HG02623 (cell line): ENCODE results near the gene KDM7A.

Experiments
- ATAC-seq: cut with Tn5 transposase; IDR thresholded peaks from one replicate; pipeline ENCODE4 v1.9.1; 2021; ENCODE audit warnings: moderate library complexity; ENCODE audit not compliant: unreplicated experiment

Gene KDM7A, protein sequence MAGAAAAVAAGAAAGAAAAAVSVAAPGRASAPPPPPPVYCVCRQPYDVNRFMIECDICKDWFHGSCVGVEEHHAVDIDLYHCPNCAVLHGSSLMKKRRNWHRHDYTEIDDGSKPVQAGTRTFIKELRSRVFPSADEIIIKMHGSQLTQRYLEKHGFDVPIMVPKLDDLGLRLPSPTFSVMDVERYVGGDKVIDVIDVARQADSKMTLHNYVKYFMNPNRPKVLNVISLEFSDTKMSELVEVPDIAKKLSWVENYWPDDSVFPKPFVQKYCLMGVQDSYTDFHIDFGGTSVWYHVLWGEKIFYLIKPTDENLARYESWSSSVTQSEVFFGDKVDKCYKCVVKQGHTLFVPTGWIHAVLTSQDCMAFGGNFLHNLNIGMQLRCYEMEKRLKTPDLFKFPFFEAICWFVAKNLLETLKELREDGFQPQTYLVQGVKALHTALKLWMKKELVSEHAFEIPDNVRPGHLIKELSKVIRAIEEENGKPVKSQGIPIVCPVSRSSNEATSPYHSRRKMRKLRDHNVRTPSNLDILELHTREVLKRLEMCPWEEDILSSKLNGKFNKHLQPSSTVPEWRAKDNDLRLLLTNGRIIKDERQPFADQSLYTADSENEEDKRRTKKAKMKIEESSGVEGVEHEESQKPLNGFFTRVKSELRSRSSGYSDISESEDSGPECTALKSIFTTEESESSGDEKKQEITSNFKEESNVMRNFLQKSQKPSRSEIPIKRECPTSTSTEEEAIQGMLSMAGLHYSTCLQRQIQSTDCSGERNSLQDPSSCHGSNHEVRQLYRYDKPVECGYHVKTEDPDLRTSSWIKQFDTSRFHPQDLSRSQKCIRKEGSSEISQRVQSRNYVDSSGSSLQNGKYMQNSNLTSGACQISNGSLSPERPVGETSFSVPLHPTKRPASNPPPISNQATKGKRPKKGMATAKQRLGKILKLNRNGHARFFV

DNA sequence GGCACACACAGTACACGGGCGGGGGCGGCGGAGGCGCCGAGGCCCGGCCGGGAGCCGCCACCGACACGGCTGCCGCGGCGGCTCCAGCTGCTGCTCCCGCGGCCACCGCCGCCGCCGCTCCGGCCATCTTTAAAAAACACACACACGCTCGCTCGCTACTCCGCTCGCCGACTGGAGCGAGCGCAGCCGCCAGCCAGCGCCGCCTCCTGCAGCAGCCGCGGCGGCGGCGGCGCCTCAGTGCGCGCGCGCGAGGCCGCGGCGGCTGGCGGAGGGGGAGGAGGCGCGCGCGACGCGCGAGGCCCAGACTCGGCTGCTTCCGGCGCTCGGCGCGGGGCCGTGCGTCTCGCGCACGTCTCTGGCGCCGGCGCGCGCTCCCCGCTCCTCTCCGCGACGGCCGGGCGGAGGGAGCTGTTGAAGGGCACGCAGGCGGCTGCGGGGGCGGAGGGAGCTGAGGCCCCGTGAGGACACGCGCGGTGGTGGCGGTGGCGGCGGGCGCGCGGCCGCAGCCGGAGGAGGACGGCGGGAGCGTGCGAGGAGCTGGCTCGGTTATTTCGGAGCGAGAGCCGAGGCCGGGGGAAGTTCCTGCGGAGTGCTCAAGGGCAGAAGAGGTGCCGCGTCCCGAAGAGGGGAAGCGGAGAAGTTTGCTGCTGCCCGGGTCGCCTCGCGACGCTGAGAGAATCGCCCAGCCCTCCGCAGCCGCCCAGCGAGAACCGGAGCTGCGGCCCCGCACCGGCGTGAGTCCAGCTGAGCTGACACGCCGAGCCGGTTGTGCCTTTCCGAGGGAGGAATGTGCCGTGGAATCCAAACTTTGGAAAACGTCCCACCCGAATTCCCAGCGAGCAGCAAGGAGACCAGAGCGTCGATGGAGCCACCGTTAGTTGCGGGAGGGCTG lies at the start of gene KDM7A:
Gene KDM7A, minus strand, starts transcription at position 173 of the 892 bp plus-strand sequence. Its CDS starts 46 bp downstream, at position 127.
- ATAC-seq = peak; percentile 63

GRCh38 chr7:140225562-140226249 lies 48.9 kb upstream of the KDM7A start:
- ATAC-seq = no peak

- ATAC-seq = no peak
These were observed 46.9 kb upstream of the KDM7A start for GRCh38 chr7:140223515-140224221.

DNA sequence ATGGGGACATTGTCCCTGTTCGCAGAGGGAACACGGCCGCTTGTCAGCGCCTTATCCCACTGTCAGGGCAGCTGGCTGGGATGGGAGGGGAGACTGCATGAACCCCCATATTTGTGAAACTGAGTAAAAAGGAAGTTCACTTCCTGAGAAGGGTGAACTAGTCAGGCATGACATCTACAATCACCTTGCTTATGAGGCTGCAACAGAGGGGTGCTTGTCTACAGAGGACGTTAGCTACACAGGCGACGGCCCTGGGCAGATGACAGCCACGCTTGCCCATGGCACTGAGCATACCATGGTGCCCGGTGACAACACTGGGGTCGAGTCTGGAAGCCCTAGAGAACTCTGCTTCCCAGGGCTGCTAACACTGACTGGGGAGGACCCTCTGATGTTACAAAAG lies 46.0 kb upstream of the KDM7A start:
- no peak for ATAC-seq

DNA sequence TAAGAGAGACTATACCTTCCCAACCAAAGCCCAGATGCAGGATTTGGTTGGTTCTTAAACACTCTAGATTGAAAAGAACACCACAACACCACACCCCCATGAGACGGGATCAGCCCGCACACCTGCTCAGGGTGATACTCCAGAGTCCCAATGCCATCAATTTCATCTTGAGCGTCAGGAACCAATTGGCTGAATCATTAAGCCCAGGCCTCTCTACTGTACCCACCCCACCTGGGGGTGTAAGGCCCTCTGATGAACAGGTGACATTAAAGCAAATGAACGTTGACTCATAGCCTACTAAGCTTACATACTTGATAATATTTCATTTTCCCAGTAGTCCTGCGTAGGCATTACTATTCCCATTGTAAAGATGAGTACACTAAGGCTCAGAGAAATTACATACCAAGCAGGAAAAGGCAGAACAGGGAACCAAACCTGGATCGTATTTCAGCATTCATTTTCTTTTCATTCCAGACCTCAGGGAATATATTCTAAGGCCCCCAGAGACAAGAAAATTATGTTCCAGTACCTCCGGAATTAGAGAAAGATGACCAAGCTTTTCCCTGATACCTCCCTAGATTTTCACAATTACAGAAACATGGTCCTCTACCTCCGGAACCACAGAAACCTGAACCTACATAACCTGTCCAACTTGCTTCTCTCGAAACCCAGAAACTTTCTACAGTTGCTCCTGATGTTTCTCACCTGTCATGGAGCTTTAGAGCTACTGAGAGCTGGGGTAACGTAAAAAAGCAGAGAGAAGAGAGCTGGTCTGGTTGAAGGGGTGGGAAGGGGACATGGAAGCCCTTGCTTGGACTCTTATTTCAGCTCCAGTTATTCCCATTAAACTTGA lies 43.1 kb upstream of the KDM7A start:
- ATAC-seq = no peak

- ATAC-seq = no peak
These were observed 41.9 kb upstream of the KDM7A start for GRCh38 chr7:140218656-140219055.

- ATAC-seq = no peak
These were observed 41.1 kb upstream of the KDM7A start for GRCh38 chr7:140217750-140218501.

DNA sequence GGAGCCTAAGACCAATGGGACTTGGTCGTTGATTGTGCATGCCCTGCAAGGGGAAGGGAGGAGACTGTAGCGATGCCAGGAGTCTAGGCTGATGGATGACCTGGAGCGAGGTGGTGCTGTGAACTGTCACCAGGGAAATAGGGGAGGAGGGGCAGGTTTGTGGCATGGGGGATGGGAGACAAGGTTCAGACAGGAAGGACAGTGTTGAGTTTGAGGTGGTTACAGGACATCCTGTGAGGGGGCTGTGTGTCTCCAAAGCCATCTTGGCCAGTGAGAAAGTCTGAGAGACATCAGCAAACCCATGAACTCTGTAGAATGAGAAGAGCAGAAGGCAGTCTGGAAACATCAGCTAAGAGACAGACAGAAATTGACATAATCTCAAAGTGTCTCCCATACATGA lies 38.5 kb upstream of the KDM7A start:
- no peak for ATAC-seq

GRCh38 chr7:140214075-140214684 lies 37.4 kb upstream of the KDM7A start:
- no peak for ATAC-seq

DNA sequence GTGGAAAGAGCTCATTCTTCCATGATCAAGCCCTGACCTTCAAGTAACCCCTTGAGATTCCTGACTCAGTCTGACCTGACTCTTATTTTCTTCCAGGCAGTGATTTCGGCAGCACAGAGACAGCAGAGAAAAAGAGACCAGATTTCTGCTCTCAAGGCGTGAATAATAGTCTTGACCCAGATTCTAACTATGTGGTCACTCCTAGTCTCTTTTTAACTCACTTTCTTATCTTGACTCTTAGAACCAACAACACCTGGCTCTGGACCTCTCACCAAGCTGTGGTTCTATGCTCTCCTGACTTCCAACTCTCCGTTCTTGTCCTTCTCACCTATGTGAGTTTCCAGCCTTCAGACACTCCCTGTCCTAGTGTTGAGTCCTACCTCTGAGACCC lies 36.9 kb upstream of the KDM7A start:
- no peak for ATAC-seq

DNA sequence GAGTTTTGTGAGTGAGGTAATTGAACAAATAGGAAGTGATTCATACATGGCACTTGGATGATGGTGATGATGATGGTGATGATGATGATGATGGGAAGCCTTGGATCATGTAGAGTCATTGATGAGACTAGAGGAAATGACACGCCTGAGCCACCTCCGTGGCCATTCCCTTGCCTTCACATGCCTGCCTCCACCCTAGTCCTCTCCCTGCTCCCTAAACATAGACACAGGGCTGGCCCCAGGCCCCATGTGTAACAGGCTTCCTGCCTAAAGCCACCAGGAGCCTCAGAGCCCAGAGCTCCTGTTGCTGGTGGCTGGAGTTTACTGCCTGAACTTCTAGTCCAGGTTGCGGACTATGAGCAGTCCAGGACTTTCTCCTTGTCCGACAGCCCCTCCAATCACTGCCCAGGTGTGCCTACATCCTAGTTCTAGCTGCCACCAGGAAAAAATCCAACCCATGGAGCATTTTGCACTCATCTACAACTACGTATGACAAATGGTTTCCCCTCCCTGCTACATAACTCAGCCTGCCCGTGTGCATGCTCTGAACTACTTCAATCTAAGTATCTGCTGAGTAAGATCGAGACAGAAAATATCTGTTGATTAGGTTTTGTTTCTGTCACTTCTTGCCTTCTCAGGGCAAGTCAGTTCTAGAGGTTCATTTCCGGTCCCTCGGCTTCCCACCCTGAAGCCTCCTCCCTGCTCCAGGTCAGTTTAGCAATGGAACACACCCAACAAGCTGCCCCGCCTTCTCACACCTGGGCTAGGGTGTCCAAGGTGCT lies 35.5 kb upstream of the KDM7A start:
- peak; percentile 46 for ATAC-seq

DNA sequence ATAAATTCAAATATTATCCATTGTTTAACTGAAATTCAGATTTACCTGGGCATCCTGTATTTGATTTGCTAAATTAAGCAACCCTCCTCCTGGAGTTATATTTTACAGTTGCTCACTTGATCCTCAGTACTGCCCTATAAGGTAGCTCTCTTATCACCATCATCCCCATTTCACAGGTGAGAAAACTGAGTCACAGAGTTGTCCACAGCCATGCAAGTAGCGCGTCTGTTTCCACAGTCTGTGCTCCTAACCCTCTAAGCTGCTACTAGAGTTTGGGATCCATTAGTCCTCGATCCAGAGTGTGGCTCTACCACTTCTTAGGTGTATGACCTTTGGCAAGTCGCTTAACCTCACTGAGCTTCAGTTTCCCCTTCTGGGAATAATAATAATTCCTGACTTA lies 34.9 kb upstream of the KDM7A start:
- ATAC-seq = no peak

GRCh38 chr7:140209866-140210609 lies 33.3 kb upstream of the KDM7A start:
- peak; percentile 85 for ATAC-seq

DNA sequence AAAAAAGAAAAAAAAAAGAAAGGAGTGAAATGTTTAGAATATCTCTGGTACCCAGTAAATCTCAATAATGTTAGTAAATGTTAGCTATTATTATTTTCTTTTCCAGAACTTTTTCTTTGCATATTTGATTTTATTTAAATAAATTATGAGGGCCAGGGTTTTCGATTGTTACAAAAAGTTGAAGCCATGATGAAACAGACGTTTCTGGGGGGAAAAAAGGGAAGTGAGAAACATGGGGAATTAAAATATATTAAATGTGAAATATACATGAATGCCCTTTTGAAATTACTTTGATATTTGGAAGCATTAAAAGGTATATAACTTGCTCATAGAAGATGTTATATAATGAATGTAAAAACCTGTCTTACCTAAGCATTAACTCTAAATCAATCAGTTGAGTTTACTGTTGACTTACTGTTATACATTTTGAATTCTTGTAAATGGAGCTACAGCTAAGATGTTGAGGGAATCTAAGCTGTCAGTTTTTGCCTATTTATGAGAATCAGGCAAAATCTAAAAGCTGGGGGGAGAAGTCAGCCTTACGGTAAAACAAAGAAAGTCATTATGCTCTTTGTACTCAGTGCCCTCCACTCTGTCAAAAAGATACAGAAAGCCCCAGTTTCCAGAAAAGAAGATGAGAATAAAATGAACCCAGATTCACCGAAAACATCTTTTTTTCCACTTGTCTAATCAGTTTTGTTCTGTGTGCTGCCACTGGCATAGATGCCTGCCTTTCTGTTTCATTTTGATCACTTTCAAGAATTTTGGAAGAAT lies 30.0 kb upstream of the KDM7A start:
- ATAC-seq = no peak

- ATAC-seq = no peak
These were observed 28.8 kb upstream of the KDM7A start for GRCh38 chr7:140205600-140205999.
